Mucosa of gallbladder (tissue), 1 donor: ENCODE data around the gene ANO9. TPM values are rescaled to one million over a fixed set of nuclear protein-coding genes. Genes with fewer than 3 reads are reported as not detected.
"Not testable (repeated sequence)": the region's sequence is repeated elsewhere in the genome, so short reads cannot be mapped to it uniquely, and the experiment has no call there.

Source experiments
- DNase-seq: peaks from one replicate; pipeline ENCODE4 v3.0.0-alpha.2; 2020; ENCODE audit warnings: low spot score
- total RNA-seq: library from RNA; stranded (reverse); gene quantifications from one replicate; pipeline ENCODE4 v1.2.1, GENCODE V29; 2021
- donor health status: DM: no; HTN: no; CAD: no.

ANO9 gene
- total RNA-seq, 1 donor from 2014 or later: 49.3 TPM

GRCh38 chr11:416757-417621 lies 24.8 kb downstream of the ANO9 start:
- no peak for DNase-seq

GRCh38 chr11:416051-416756 lies 25.6 kb downstream of the ANO9 start:
- DNase-seq: no peak

GRCh38 chr11:415640-416041 lies 26.2 kb downstream of the ANO9 start:
- DNase-seq: no peak

- no peak for DNase-seq
Measured at GRCh38 chr11:414318-414857, 27.4 kb downstream of the ANO9 start.

- no peak for DNase-seq
Measured at GRCh38 chr11:413120-414081, 28.4 kb downstream of the ANO9 start.

- no peak for DNase-seq
Measured at GRCh38 chr11:412641-413119, 29.1 kb downstream of the ANO9 start.

- DNase-seq: not testable (repeated sequence)
Measured at GRCh38 chr11:411520-411919, 30.3 kb downstream of the ANO9 start.

GRCh38 chr11:410711-411110 lies 31.1 kb downstream of the ANO9 start:
- DNase-seq: not testable (repeated sequence)

GRCh38 chr11:409600-410483 lies 32.0 kb downstream of the ANO9 start:
- DNase-seq: no peak

- DNase-seq: no peak
Measured at GRCh38 chr11:409008-409599, 32.7 kb downstream of the ANO9 start.

GRCh38 chr11:408154-409007 lies 33.4 kb downstream of the ANO9 start:
- no peak for DNase-seq

GRCh38 chr11:407651-408123 lies 34.1 kb downstream of the ANO9 start:
- no peak for DNase-seq

- DNase-seq: peak; percentile 85
Measured at GRCh38 chr11:406796-407650, 34.8 kb downstream of the ANO9 start.

GRCh38 chr11:405954-406795 lies 35.6 kb downstream of the ANO9 start:
- DNase-seq: no peak

GRCh38 chr11:405323-405953 lies 36.4 kb downstream of the ANO9 start:
- no peak for DNase-seq

GRCh38 chr11:404551-405264 lies 37.1 kb downstream of the ANO9 start:
- DNase-seq: no peak
